PC-3 (cell line): ENCODE data around the gene PLEKHH1. TPM values are rescaled to one million over a fixed set of nuclear protein-coding genes. Genes with fewer than 3 reads are reported as not detected.

ENCODE experiments used
- ATAC-seq: fragments of 200-7000 bp; cut with Tn5 transposase; 2 replicates; pipeline ENCODE4 v1.9.1; 2020; ENCODE audit warnings: mild to moderate bottlenecking, moderate library complexity
- BruUV-seq: library from RNA; stranded (reverse); fragments of 400-500 nt; replicated peaks from 2 replicates; lab custom pipeline; 2021; lab: Mats Ljungman, UMichigan
- CTCF ChIA-PET: fragments of 300-600 bp; sonication (Branson Sonifier 250); formaldehyde crosslinking; loops from one replicate; lab custom pipeline; 2022; ENCODE audit warnings: antibody characterized with exemption; lab: Charles Lee
- POLR2A ChIA-PET: fragments of 300-600 bp; sonication (Branson Sonifier 250); formaldehyde crosslinking; loops from one replicate; lab custom pipeline; 2022; ENCODE audit warnings: antibody characterized with exemption; ENCODE audit not compliant: unreplicated experiment; lab: Charles Lee
- DNase-seq: peaks from one replicate; pipeline ENCODE4 v3.0.0-alpha.2; 2015
- H2AFZ ChIP-seq: fragments of 300-600 bp; sonication (generic); 2 replicates; pipeline ENCODE4 v1.6.0; 2016; ENCODE audit warnings: antibody characterized with exemption, low read length
- H3F3A ChIP-seq: fragments of 300-600 bp; sonication (generic); one replicate; pipeline ENCODE4 v1.6.0; 2017; ENCODE audit warnings: antibody characterized with exemption, low read length, control low read depth, mild to moderate bottlenecking; ENCODE audit not compliant: unreplicated experiment
- H3K27ac ChIP-seq: fragments of 300-600 bp; sonication (generic); 2 replicates; pipeline ENCODE4 v1.5.1; 2016; ENCODE audit warnings: mild to moderate bottlenecking, low read length
- H3K27me3 ChIP-seq: fragments of 300-600 bp; sonication (generic); 2 replicates; pipeline ENCODE4 v1.6.1; 2016; ENCODE audit warnings: low read length, mixed read lengths
- H3K36me3 ChIP-seq: fragments of 300-600 bp; sonication (generic); 2 replicates; pipeline ENCODE4 v1.6.1; 2016; ENCODE audit warnings: low read depth, mixed run types, low read length, mixed read lengths
- H3K4me1 ChIP-seq: fragments of 300-600 bp; sonication (generic); 2 replicates; pipeline ENCODE4 v1.5.1; 2016; ENCODE audit warnings: low read length; ENCODE audit not compliant: insufficient read depth
- H3K4me2 ChIP-seq: fragments of 300-600 bp; sonication (generic); 2 replicates; pipeline ENCODE4 v1.6.0; 2016; ENCODE audit warnings: low read length
- H3K4me3 ChIP-seq: fragments of 300-600 bp; sonication (generic); 2 replicates; pipeline ENCODE4 v1.5.1; 2016; ENCODE audit warnings: mild to moderate bottlenecking, low read length, mixed read lengths
- H3K79me2 ChIP-seq: fragments of 300-600 bp; sonication (generic); 2 replicates; pipeline ENCODE4 v1.6.1; 2017; ENCODE audit warnings: low read length, mixed read lengths
- H3K9ac ChIP-seq: fragments of 300-600 bp; sonication (generic); 2 replicates; pipeline ENCODE4 v1.6.0; 2016; ENCODE audit warnings: mild to moderate bottlenecking, low read length
- H3K9me2 ChIP-seq: fragments of 300-600 bp; sonication (generic); replicated peaks from 2 replicates; pipeline ENCODE4 v1.6.1; 2016; ENCODE audit warnings: mixed run types, low read length, mixed read lengths
- H3K9me3 ChIP-seq: fragments of 300-600 bp; sonication (generic); 2 replicates; pipeline ENCODE4 v1.6.1; 2016; ENCODE audit warnings: low read length, mixed read lengths
- H4K20me1 ChIP-seq: fragments of 300-600 bp; sonication (generic); 2 replicates; pipeline ENCODE4 v1.6.1; 2016; ENCODE audit warnings: low read length, mixed read lengths
- CTCF ChIP-seq: fragments of 300-600 bp; sonication (generic); conservative IDR thresholded peaks from 2 replicates; pipeline ENCODE4 v1.5.1; 2017; ENCODE audit warnings: antibody characterized with exemption, low read depth, mild to moderate bottlenecking, low read length
- EZH2 ChIP-seq: fragments of 300-600 bp; sonication (generic); IDR thresholded peaks from one replicate; pipeline ENCODE4 v1.6.1; 2017; ENCODE audit warnings: antibody characterized with exemption, mild to moderate bottlenecking, low read length; ENCODE audit not compliant: unreplicated experiment
- EZH2phosphoT487 ChIP-seq: fragments of 300-600 bp; sonication (generic); IDR thresholded peaks from 2 replicates; pipeline ENCODE4 v1.6.1; 2018; ENCODE audit warnings: mild to moderate bottlenecking, antibody characterized with exemption, low read length, borderline replicate concordance
- intact Hi-C: fragments of 100-400 bp; cut with micrococcal nuclease; formaldehyde crosslinking; loops from 2 replicates; pipeline ENCODE4 v1.9.0; 2023
- total RNA-seq: library from RNA; depleted of rRNA; stranded (reverse); fragments of >200 nt; gene quantifications from 2 replicates; pipeline ENCODE4 v1.2.3, GENCODE V29; 2014

Gene PLEKHH1
- total RNA-seq, 1 experiment from 2014 or later = 11.1 TPM

GRCh38 chr14:67627519-67627918 lies 94.4 kb downstream of the PLEKHH1 start:
- no peaks in the 10 kb centered on the region for H3K79me2 ChIP-seq
- no peak for ATAC-seq
- H3K9ac ChIP-seq = no peak overlapping the region
- H4K20me1 ChIP-seq = no peaks in the 10 kb centered on the region
- H2AFZ ChIP-seq = no peak overlapping the region
- H3K4me2 ChIP-seq = no peak overlapping the region
- no peaks in the 10 kb centered on the region for H3F3A ChIP-seq
- BruUV-seq = no TSS peak
- CTCF ChIA-PET = interaction anchor here (0.6 kb wide), 1 partner anchor 77 kb away, joined by 4 read pairs; no protein-coding TSS in a partner anchor
- H3K27me3 ChIP-seq = no peaks in the 10 kb centered on the region
- POLR2A ChIA-PET = no interaction called here
- H3K9me2 ChIP-seq = no peaks in the 10 kb centered on the region
- no peaks in the 10 kb centered on the region for H3K36me3 ChIP-seq
- no peak overlapping the region for H3K27ac ChIP-seq
- H3K4me1 ChIP-seq = peaks cover 14% of the 10 kb centered on the region
- TF ChIP-seq CTCF (no peak), EZH2 (no peak), EZH2phosphoT487 (no peak)
- no peaks in the 10 kb centered on the region for H3K9me3 ChIP-seq
- intact Hi-C loops = no loop called here
- H3K4me3 ChIP-seq = no peak overlapping the region
- no peak for DNase-seq

GRCh38 chr14:67630186-67630585 lies 97.1 kb downstream of the PLEKHH1 start:
- Histone ChIP-seq H3K4me1 (no peaks in the 10 kb centered on the region), H3K9me2 (no peaks in the 10 kb centered on the region), H3K79me2 (no peaks in the 10 kb centered on the region), H3F3A (no peaks in the 10 kb centered on the region), H3K27ac (no peak overlapping the region), H3K9ac (no peak overlapping the region), H3K4me2 (no peak overlapping the region), H3K36me3 (no peaks in the 10 kb centered on the region), H2AFZ (no peak overlapping the region), H3K27me3 (no peaks in the 10 kb centered on the region), H3K9me3 (no peaks in the 10 kb centered on the region), H3K4me3 (no peak overlapping the region), H4K20me1 (no peaks in the 10 kb centered on the region)
- intact Hi-C loops = no loop called here
- POLR2A ChIA-PET = interaction anchor here (0.6 kb wide), 1 partner anchor 110 kb away, joined by 3 read pairs; no protein-coding TSS in a partner anchor
- DNase-seq (no peak), ATAC-seq (no peak)
- CTCF ChIA-PET = interaction anchor here (0.5 to 0.6 kb wide), 2 partner anchors 1158 to 1233 kb away, joined by 7 read pairs; no protein-coding TSS in a partner anchor
- no peak for TF ChIP-seq CTCF
- no peak for TF ChIP-seq EZH2phosphoT487
- no peak for TF ChIP-seq EZH2
- no TSS peak for BruUV-seq

- Histone ChIP-seq H3K79me2 (no peaks in the 10 kb centered on the region), H3K9me2 (no peaks in the 10 kb centered on the region), H3K9me3 (no peaks in the 10 kb centered on the region), H3K27me3 (no peaks in the 10 kb centered on the region), H2AFZ (no peak overlapping the region), H3K4me2 (no peak overlapping the region), H3F3A (no peaks in the 10 kb centered on the region), H3K36me3 (no peaks in the 10 kb centered on the region), H4K20me1 (no peaks in the 10 kb centered on the region), H3K4me1 (no peaks in the 10 kb centered on the region), H3K27ac (no peak overlapping the region), H3K4me3 (no peak overlapping the region), H3K9ac (no peak overlapping the region)
- no peak for DNase-seq
- intact Hi-C loops = no loop called here
- ATAC-seq = no peak
- CTCF ChIA-PET = interaction anchor here (0.6 kb wide), 1 partner anchor 12 kb away, joined by 3 read pairs; no protein-coding TSS in a partner anchor
- no TSS peak for BruUV-seq
- POLR2A ChIA-PET = interaction anchor here (0.6 kb wide), 1 partner anchor 111 kb away, joined by 3 read pairs; no protein-coding TSS in a partner anchor
- TF ChIP-seq CTCF (no peak), EZH2 (no peak), EZH2phosphoT487 (no peak)
Measured at GRCh38 chr14:67630938-67631337, 97.8 kb downstream of the PLEKHH1 start.
